Peyer's patch (tissue), 4 donors: ENCODE results near the gene PPP1R16B. TPM values are rescaled to one million over a fixed set of nuclear protein-coding genes. Genes with fewer than 3 reads are reported as not detected.

Experiments
- DNase-seq, 3 donors: peaks; one replicate each; pipeline ENCODE4 v3.0.0-alpha.2; 2017 to 2019
- H3K27ac ChIP-seq, 4 donors: fragments of 200-600 bp; sonication (generic); one replicate each; pipeline ENCODE4 v1.5.1; 2016 to 2019
- H3K27me3 ChIP-seq, 2 donors: fragments of 200-600 bp; sonication (generic); one replicate each; pipeline ENCODE4 v1.5.1; 2019
- H3K36me3 ChIP-seq, 3 donors: fragments of 200-600 bp; sonication (generic); one replicate each; pipeline ENCODE4 v1.5.1; 2016 to 2019
- H3K4me1 ChIP-seq, 4 donors: fragments of 200-600 bp; sonication (generic); one replicate each; pipeline ENCODE4 v1.5.1; 2016 to 2019
- H3K4me3 ChIP-seq, 4 donors: fragments of 200-600 bp; sonication (generic); 1 replicate in 3 of 4; 2 replicates in 1 of 4; pipeline ENCODE4 v1.5.1; 2016 to 2019; ENCODE audit warnings: mild to moderate bottlenecking in 1 of 4
- H3K9me3 ChIP-seq, 4 donors: fragments of 200-600 bp; sonication (generic); one replicate each; pipeline ENCODE4 v1.5.1; 2016 to 2019; ENCODE audit warnings: mild to moderate bottlenecking in 1 of 4
- CTCF ChIP-seq, 6 experiments: fragments of 450-650 bp in 4 of 6; fragments of 200-600 bp in 2 of 6; sonication (generic) in 1 of 6; IDR thresholded peaks; one replicate each; pipeline ENCODE4 v1.5.1; 2017 to 2019; ENCODE audit warnings: antibody characterized with exemption in 6 of 6, mild to moderate bottlenecking in 3 of 6, moderate library complexity in 1 of 6
- POLR2A ChIP-seq, 2 donors: fragments of 450-650 bp; IDR thresholded peaks; one replicate each; pipeline ENCODE4 v1.5.1; 2017; ENCODE audit warnings: antibody characterized with exemption in 2 of 2, mild to moderate bottlenecking in 2 of 2, moderate library complexity in 2 of 2
- total RNA-seq, 4 donors: library from RNA; depleted of rRNA; stranded (reverse); fragments of >200 nt; gene quantifications; one replicate each; pipeline ENCODE4 v1.1.0, GENCODE V29; 2016

Gene PPP1R16B
- total RNA-seq, 4 donors from 2014 or later, result 3.2 to 41.3 (median 7.2) TPM

- Histone ChIP-seq H3K4me3 (no peak overlapping the region), H3K36me3 (no peaks in the 10 kb centered on the region), H3K9me3 (no peaks in the 10 kb centered on the region), H3K27me3 (no peaks in the 10 kb centered on the region), H3K27ac (peak overlapping the region in 1 of 4 donors; percentile 58), H3K4me1 (peaks cover 0 to 9% (median 0%) of the 10 kb centered on the region in 4 donors)
- DNase-seq, result no peak
- TF ChIP-seq POLR2A (IDR thresholded peaks at IDR 0.05) (no peak), CTCF (IDR thresholded peaks at IDR 0.05) (no peak)
Observed at GRCh38 chr20:38931984-38932383, 126.5 kb downstream of the PPP1R16B start.

- TF ChIP-seq CTCF (IDR thresholded peaks at IDR 0.05) (no peak), POLR2A (IDR thresholded peaks at IDR 0.05) (no peak)
- Histone ChIP-seq H3K9me3 (no peaks in the 10 kb centered on the region), H3K27ac (peak overlapping the region in 1 of 4 donors; percentile 58), H3K36me3 (no peaks in the 10 kb centered on the region), H3K4me1 (peaks cover 0 to 3% (median 0%) of the 10 kb centered on the region in 4 donors), H3K27me3 (no peaks in the 10 kb centered on the region), H3K4me3 (no peak overlapping the region)
- peak in 1 of 3 donors; percentile 37 for DNase-seq
Observed at GRCh38 chr20:38932457-38933120, 127.1 kb downstream of the PPP1R16B start.

DNA sequence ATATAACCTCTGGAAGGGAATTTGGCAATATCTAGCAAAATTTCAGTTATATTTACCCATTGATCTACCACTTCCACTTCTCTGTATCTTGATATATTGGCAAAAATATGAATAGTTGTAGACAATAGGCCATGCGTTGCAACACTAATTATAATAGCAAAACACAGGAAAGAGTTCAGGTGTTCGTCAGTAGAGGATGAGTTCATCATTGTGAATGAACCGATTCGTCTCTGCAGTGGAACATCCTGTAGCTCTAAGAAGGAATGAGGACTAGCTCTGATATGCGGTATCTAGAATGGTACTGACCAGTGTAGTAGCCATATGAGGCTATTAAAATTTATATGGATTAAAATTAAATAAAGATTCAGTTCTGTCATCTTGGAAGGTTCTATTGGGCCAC, 129.0 kb downstream of the PPP1R16B start:
- H3K36me3 ChIP-seq, result no peaks in the 10 kb centered on the region
- no peaks in the 10 kb centered on the region for H3K27me3 ChIP-seq
- DNase-seq, result no peak
- no peak overlapping the region for H3K4me3 ChIP-seq
- TF ChIP-seq CTCF (IDR thresholded peaks at IDR 0.05) (no peak), POLR2A (IDR thresholded peaks at IDR 0.05) (no peak)
- no peaks in the 10 kb centered on the region for H3K4me1 ChIP-seq
- peak overlapping the region in 1 of 4 donors; percentile 6 for H3K27ac ChIP-seq
- no peaks in the 10 kb centered on the region for H3K9me3 ChIP-seq

- TF ChIP-seq POLR2A (IDR thresholded peaks at IDR 0.05), result no peak
- TF ChIP-seq CTCF (IDR thresholded peaks at IDR 0.05), result peak in 1 of 6 experiments; percentile 23
- H3K4me1 ChIP-seq, result no peaks in the 10 kb centered on the region
- peak overlapping the region in 1 of 4 donors; percentile 6 for H3K27ac ChIP-seq
- no peak overlapping the region for H3K4me3 ChIP-seq
- no peak for DNase-seq
- H3K36me3 ChIP-seq, result no peaks in the 10 kb centered on the region
- no peaks in the 10 kb centered on the region for H3K27me3 ChIP-seq
- no peaks in the 10 kb centered on the region for H3K9me3 ChIP-seq
Observed at GRCh38 chr20:38935285-38935684, 129.8 kb downstream of the PPP1R16B start.

- Histone ChIP-seq H3K36me3 (no peaks in the 10 kb centered on the region), H3K4me1 (no peaks in the 10 kb centered on the region), H3K27ac (no peak overlapping the region), H3K27me3 (no peaks in the 10 kb centered on the region), H3K4me3 (no peak overlapping the region), H3K9me3 (no peaks in the 10 kb centered on the region)
- no peak for DNase-seq
- TF ChIP-seq CTCF (IDR thresholded peaks at IDR 0.05), result no peak
- TF ChIP-seq POLR2A (IDR thresholded peaks at IDR 0.05), result no peak
Observed at GRCh38 chr20:38935967-38936407, 130.5 kb downstream of the PPP1R16B start.
